HG03108 (cell line): ENCODE measurements around the gene MDN1.
A peak's percentile ranks its signal among the peaks of the same experiment; 100 is the strongest.
"Not testable (repeated sequence)": the region's sequence is repeated elsewhere in the genome, so short reads cannot be mapped to it uniquely, and the experiment has no call there.

Experiments used
- ATAC-seq: cut with Tn5 transposase; IDR thresholded peaks from one replicate; pipeline ENCODE4 v1.9.1; 2021; ENCODE audit warnings: moderate library complexity; ENCODE audit not compliant: unreplicated experiment

MDN1 gene

DNA sequence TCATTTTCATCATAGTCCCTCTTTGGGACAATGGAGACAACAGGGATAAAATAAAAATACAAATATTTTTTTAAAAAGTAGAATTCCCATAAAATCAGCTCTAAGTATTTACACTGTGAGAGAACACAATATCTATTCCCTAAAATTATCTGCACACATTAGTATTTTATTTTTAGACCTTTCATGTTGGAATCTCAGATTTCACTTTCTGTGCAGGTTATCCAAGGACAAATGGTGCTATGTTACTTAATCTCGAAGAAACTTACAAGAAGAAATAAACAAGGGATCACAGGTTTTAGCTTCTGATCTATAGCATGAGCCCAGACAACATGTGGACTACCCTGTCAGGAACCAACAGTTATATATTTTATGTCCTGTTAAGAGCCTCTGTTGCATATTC, 158.0 kb downstream of the MDN1 start:
- ATAC-seq: no peak

DNA sequence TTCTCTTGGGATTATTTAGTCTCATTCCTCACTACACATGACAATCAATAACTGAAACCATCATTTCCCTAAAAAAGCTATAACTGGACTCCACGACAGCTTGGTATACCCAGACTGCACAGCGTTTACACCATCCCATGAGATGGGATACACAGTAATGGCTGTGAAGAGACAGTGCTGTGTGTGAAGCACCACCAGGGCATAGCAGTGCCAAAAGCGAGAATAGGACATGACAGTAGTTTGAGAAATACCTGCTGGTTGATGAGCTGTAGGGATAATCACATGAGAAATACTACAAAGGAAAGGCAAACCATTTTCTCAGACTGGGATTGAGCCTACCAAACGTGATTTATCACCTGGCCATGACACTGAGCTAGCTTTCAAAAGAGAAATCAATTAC, 158.6 kb downstream of the MDN1 start:
- ATAC-seq: no peak

DNA sequence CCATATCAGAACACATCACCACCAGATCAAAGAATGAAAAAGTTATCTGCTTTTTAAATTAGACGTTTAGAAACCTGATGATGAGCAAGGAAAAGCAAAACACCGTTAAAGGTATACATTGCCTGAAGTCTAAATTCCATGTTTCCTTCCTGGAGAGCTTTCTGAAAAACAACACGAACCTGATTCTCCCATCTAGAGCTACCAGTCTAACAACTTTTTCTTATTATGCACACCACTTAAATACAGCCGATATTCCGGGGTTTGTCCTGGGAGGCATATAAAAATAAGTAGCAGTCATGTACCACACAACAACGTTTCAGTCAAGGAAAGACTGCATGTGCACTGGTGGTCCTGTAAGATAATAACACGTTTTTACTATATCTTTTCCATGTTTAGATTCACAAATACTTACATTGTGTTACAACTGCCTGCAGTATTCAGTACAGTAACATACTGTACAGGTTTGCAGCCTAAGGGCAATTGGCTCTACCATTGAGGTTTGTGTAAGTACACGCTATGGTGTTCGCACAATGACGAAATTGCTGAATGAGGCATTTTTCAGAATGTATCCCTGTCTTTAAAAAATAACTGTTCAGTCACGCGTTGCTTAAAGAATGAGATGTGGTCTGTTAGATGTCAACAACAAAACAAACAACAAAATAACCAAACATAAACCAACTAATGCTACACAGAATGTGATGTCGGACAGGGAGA, 162.0 kb downstream of the MDN1 start:
- ATAC-seq: no peak

DNA sequence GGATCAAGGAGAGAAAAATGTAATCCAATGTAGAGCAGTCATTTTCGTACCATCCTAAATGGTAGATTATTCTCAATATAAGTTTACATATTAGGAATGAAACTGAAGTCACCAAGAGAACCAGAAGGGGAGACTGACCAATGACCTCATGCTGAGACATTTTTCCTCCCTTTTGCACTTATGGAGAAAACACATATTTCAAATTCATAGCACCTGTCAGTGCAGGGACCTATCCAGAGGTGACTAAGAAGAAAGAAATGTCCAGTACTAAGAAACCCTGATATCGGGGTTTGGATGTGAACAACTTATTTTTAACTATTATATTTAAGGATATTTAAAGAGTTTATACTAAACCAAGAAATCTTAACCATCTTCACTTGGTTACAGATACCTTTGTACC, 164.5 kb downstream of the MDN1 start:
- no peak for ATAC-seq

DNA sequence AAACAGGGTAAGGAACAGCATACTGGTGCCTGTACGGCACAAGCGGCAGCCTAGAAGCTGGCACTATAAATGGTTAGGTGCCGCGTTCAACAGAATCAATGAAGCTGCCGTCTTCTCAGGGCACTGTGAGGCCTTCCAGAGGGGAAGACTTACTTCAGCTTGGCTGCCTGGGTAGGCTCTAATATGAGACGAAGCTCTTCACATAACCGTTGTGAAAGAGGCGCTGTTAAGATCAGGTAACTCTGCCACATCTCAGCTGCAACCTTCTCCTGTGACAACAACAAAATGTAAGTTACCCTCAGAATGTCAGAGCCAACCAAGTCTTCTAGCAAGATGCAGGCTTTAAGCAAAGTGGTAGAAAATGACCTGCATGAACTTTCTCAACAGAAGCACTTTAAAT, 169.0 kb downstream of the MDN1 start:
- no peak for ATAC-seq

DNA sequence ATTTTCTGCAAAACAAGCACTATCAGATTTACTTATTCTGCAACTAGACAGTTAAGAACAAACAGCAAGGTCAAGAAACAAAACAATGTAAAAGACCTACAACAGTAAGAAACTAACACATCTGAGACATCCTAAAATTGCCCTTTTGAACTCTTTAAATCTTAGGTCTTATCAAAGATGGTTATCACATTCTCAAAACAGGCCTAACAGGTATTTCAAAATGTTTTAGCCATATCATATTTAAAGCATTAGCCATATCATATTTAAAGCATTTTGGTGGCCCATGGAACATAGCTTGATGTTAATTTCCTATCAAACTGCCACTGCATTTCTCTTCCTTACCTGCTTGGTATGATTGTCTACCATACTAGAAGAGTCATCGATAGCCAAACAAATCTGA, 169.9 kb downstream of the MDN1 start:
- ATAC-seq: no peak

DNA sequence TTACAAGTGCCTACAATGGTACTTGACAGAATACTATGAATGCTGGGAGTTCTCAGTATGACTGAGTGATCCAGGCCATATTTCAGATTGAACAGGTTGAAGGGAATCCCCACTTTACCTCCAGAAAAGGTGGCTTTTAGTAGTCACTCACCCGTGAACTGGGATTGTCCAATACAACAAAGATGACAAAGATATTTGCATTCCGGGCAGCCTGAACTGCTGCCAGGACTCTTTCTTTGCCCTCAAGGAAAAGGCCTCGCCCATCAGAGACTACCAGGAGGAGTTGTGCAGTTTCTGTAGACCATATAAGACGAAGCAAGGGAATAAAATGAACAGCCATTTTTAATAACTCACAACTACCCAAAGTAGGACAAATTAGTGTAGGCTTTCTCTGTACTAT, 174.7 kb downstream of the MDN1 start:
- ATAC-seq: no peak

DNA sequence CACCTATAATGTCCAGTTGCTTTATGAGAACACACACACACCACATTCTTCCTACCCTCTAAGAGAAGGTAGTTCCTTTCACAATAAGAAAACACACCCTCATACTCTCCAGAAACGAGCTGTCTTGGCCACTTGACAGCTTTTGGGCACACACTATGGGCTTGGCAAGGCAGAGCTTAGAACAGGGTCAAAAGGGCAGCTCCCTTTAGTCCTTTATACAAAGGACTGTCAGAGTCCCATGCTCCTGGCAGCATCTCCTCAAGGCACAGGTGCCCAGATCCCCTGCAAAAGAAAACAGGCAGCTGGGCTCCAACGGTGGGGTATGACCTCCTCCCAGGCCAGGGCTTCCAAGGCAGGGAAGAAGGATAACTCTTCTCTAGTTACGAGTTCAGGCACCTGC, 176.2 kb downstream of the MDN1 start:
- no peak for ATAC-seq

DNA sequence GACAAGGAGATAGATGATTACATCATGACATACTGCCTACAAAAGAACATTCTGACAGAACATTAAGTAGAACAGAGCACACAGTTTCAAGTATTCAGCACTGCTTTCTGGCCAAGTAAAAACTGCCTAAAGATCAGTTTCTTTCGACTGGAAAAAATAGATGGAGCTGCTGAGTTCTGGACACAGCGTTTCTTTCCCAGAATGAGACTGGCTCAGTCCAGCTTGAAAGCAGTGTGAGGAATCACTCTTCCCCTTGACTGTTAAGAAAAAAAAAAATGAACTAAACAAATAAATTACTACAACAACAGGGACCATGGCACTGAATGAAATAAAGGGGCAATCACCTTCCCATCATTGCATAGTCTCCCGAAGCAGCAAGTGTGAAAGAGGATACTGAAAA, 176.6 kb downstream of the MDN1 start:
- no peak for ATAC-seq

DNA sequence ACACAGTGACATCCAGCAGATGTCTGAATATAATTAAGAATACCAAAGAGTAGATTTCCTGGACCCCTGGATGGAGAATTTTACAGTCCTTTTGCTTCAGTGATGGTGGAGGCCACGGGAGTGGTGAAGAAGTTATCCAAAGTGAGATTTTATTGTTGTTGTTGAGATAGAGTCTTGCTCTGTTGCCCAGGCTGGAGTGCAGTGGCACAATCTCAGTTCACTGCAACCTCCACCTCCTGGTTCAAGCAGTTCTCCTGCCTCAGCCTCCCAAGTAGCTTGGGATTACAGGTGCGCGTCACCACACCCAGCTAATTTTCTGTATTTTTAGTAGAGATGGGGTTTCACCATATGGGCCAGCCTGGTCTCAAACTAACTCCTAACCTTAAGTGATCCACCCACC, 178.0 kb downstream of the MDN1 start:
- not testable (repeated sequence) for ATAC-seq

DNA sequence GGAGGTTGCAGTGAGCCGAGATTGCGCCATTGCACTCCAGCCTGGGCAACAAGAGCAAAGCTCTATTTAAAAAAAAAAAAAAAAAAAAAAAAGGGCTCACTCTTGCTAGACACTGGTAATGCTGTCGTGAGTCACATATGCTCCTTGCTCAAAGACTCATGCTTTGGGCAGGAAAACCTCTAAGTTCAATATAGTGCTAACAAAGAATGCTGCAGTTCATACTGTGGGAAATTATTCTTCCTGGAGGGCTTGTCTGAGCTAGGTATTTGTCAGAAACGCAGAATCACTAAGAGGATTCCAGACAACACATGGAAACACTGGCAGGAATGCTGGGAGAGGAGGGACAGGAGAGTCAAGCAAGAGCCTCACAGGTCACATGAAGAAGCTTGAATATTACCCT, 178.8 kb downstream of the MDN1 start:
- ATAC-seq: no peak

DNA sequence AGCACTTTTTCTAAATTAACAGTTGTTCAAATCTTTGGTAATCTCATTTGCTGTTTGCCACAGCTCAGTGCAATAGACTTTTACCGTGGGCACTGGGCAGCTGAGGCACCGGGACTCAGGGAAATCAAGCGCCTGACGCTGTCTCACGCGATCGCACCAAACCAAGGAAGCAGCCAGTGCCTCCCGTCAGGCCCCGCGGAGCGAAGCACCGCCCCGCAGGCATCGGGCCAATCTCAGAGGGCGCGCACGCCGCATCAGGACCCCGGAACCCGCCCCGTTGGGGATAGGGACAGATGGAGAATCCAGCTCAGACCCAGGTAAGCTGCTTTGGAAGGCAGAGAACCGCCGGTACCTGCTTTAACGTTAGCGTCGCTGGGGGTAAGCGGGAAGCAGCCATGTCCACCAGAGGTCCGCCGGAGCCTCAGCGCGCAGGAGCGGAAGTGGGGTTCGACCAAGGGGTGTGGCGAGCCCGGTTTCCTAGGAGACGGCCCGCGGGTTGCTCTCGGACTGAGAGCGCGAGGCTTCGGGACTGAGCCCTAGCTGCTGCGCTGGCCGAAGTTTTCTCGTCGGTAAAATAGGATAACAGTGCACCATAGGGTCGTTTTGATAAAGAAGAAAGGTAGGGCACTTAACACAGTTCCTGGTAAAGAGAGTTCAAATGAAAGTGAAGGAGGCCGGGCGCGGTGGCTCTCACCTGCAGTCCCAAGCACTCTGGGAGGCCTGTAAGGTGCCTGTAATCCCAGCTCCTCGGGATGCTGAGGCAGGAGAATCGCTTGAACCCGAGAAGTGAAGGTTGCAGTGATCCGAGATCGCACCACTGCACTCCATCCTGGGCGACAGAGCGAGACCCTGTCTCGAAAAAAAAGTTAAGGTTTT, 181.0 kb downstream of the MDN1 start, which contains the start of gene LYRM2:
Gene LYRM2, minus strand, starts transcription at position 428 of the 876 bp plus-strand sequence. Its CDS starts 31 bp downstream, at position 397.
- peak; percentile 98 for ATAC-seq

DNA sequence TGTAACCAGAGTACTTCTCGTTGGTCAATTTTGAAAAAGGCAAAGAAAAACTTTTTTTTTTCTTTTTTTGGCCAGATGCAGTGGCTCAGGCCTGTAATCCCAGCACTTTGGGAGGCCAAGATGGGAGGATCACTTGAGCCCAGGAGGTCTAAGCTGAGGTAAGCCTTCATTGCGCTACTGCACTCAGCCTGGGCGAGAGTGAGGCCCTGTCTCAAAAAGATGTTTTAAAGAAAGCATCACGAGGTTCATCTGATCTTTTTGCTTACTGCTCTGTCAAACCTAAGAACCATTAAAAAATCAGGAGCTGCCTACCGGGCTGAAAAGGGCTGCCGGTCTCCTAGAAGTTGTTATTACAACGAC, 181.7 kb downstream of the MDN1 start:
- ATAC-seq: no peak

DNA sequence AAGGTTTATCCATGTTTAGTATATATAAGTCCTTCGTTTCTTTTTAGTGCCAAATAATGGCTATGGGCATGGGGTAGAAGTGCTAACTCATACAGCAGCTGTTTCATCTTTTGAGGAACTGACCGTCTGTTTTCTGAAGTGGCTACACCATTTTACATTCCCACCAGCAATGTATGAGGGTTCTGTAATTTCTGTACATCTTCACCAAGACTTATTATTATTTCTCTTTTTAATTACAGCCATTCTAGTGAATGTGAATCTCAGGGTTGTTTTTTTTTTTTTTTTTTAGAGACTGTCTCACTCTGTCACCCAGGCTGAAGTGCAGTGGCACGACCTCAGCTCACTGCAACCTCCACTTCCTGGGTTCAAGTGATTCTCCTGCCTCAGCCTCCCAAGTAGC, 183.2 kb downstream of the MDN1 start:
- not testable (repeated sequence) for ATAC-seq

DNA sequence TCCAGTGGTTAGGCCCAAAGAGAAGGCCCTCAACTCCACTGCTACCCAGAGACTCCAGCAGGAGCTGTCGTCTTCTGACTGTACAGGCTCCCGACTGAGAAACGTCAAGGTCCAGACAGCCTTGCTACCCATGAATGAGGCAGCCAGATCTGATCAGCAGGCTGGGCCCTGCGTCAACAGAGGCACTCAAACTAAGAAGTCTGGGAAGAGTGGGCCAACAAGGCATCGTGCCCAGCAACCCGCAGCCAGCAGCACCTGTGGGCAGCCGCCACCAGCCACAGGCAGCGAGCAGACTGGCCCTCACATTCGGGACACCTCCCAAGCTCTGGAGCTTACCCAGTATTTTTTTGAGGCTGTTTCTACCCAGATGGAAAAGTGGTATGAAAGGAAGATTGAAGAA, 189.1 kb downstream of the MDN1 start:
- no peak for ATAC-seq

DNA sequence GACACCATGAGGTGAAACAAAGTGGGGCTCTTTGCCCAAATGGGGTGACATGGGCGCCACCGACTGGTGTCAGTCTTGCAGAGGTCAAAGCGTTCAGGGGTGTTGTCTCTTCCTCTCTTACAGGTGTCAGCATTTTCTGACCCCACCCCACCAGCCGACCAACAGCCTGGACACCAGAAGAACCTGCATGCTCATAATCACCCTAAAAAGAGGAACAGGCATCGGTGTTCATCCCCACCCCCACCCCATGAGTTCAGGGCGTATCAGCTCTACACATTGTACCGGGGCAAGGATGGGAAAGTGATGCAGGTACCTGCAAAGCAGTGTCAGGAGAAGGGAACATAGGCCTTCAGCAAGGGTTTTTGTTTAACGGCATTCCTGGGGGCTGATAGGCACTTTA, 195.8 kb downstream of the MDN1 start:
- no peak for ATAC-seq

DNA sequence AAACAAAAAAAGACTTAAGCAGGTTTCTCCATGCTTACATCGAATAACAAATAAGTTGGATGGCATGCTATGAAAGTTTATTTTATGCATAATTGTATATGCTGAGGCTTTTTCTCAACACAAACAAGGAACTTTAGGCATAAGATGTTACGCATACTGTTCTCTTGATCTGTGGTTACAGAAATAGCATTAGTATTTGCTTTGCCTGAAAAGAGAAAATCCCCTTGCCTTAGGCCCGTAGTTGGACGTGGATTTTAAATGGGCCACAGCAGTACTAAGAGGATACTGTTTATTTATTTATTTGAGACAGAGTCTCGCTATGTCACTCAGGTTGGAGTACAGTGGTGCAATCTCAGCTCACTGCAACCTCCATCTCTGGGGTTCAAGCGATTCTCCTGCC, 200.0 kb downstream of the MDN1 start:
- no peak for ATAC-seq

DNA sequence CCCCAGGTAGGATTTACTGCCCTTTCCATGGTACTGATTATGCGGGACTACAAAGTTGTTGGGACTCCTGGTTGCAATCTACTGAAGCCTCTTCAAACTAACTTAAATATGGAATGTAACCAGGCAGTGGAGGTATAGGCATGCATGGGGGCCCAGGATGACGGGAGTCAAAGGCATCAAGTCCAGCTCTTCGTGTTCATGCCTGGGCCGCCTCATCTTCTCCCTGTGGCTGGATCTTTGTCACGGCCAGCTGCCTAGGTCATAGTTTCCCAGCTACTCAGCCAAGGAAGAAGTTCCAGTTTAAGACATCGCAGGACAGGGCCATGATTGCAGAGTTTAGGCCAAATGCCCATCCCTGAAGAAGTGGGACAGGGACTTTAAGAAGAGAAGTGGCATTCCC, 201.6 kb downstream of the MDN1 start:
- no peak for ATAC-seq

DNA sequence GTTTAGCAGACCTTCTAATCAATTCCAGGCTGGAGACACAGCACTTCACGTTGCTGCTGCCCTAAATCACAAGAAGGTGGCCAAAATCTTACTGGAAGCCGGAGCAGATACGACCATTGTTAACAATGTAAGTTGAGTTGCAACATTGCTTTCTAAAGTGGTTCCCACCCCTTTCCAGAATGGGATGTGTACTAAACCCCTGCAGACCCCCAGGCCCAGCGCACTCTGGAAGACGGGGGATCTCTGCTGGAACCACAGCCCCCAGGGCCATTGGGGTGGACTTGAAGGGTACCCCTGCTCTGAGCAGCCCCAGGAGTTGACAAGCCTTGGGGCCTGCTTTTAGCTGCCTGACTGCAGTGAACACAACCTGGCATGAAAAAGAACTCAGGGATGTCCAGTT, 203.1 kb downstream of the MDN1 start:
- ATAC-seq: no peak

DNA sequence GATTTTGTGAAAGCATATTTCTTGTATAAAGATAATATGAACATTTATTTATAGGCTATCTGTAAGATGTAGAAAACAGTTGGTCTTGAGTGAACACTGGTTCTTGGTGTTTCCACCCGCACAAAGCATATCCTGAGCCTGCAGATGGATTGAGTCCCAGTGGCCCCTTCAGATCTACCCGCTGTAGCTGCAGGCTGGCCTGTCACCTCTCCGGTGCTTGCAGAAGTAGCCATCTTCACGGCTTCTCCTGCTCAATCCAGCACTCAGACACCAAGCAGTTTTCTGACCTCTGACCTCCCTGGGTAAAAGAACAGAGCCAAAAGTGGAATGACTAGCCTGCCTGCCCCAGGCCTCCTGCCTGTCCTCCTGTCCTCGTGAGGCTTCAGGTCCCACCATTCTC, 203.7 kb downstream of the MDN1 start:
- ATAC-seq: no peak

DNA sequence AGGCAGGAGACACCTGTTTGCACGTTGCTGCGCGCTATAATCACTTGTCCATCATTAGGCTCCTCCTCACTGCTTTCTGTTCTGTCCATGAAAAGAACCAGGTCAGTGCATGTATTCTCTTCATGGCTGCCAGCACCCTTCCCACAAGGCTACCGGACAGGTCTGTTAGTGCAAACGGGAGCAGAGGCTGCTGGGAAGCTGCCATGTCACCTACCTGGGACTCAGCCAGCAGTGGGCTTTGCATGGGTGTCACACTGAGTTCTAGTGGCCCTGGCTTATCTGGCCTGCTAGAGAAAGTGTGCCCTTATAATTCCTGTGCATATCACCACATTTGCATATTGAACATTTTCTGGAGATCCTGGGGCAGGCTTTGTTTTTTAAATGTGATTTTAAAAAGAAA, 205.8 kb downstream of the MDN1 start:
- no peak for ATAC-seq

DNA sequence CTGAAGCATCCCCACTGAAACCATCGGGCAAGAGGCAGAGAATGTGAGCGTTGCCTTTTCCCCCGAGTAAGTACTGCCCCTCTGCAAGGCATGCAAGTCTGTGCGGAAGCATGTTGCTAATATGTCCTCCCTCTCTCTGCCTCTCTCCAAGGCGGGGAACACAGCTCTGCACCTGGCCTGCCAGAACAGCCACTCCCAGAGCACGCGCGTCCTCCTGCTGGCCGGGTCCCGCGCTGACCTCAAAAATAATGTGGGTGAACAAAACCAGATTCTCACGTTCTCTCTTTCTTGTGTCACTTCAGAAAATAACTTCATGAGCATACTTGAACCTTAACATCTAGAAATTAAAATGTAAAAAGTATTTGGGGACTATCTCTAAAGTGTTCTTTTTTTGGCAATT, 207.5 kb downstream of the MDN1 start:
- ATAC-seq: no peak
